Activated CD4-positive, alpha-beta memory T cell treated with anti-CD3 and anti-CD28 coated beads, Interleukin-2, amount 10 ng/mL, durations not matched to agents 7 days and 5 days (primary cell): Measurements from ENCODE around the gene AHI1. TPM values are rescaled to one million over a fixed set of nuclear protein-coding genes. Genes with fewer than 3 reads are reported as not detected.
"Not testable (repeated sequence)": the region's sequence is repeated elsewhere in the genome, so short reads cannot be mapped to it uniquely, and the experiment has no call there.

ENCODE experiments used
- CTCF ChIA-PET: fragments of 350-600 bp; sonication (Branson Sonifier 250); formaldehyde crosslinking; loops from one replicate; lab custom pipeline; 2021; ENCODE audit warnings: antibody characterized with exemption, inconsistent platforms; lab: Charles Lee
- POLR2A ChIA-PET: fragments of 350-600 bp; sonication (Branson Sonifier 250); formaldehyde crosslinking; loops from one replicate; lab custom pipeline; 2021; ENCODE audit warnings: antibody characterized with exemption; lab: Charles Lee
- DNase-seq: peaks from one replicate; pipeline ENCODE4 v3.0.0-alpha.2; 2020
- H3K27ac Mint-ChIP-seq: one replicate; pipeline ENCODE4 v1.8.0; 2021; ENCODE audit warnings: mild to moderate bottlenecking, mixed read lengths
- H3K27me3 Mint-ChIP-seq: one replicate; pipeline ENCODE4 v1.8.0; 2021; ENCODE audit warnings: mixed read lengths
- H3K36me3 Mint-ChIP-seq: one replicate; pipeline ENCODE4 v1.8.0; 2021; ENCODE audit warnings: low read depth, mixed read lengths
- H3K4me1 Mint-ChIP-seq: one replicate; pipeline ENCODE4 v1.8.0; 2021; ENCODE audit warnings: mixed read lengths
- H3K4me3 Mint-ChIP-seq: one replicate; pipeline ENCODE4 v1.8.0; 2021; ENCODE audit warnings: mild to moderate bottlenecking, mixed read lengths
- H3K9me3 Mint-ChIP-seq: one replicate; pipeline ENCODE4 v1.8.0; 2021; ENCODE audit warnings: mixed read lengths
- total RNA-seq, 2 experiments: library from RNA; stranded (reverse); gene quantifications; one replicate each; pipeline ENCODE4 v1.2.3, GENCODE V29; 2021

The AHI1 gene
- total RNA-seq, 2 experiments from 2014 or later, result 18.5 to 21.5 TPM

GRCh38 chr6:135503703-135504475 lies 6.3 kb upstream of the AHI1 start:
- Mint-ChIP-seq H3K4me1 (peaks cover 7% of the 10 kb centered on the region), H3K27me3 (peaks cover 3% of the 10 kb centered on the region), H3K4me3 (no peak overlapping the region), H3K27ac (no peak overlapping the region), H3K36me3 (no peaks in the 10 kb centered on the region), H3K9me3 (no peaks in the 10 kb centered on the region)
- no peak for DNase-seq
- POLR2A ChIA-PET, result no interaction called here
- CTCF ChIA-PET, result interaction anchor here (1.1 to 1.3 kb wide), 2 partner anchors 31 to 723 kb away, joined by 3 read pairs; no protein-coding TSS in a partner anchor

- peaks cover 16% of the 10 kb centered on the region for H3K4me1 Mint-ChIP-seq
- peaks cover 6% of the 10 kb centered on the region for H3K36me3 Mint-ChIP-seq
- H3K9me3 Mint-ChIP-seq, result no peaks in the 10 kb centered on the region
- H3K27me3 Mint-ChIP-seq, result peaks cover 3% of the 10 kb centered on the region
- no peak overlapping the region for H3K4me3 Mint-ChIP-seq
- H3K27ac Mint-ChIP-seq, result no peak overlapping the region
- ChIA-PET CTCF (interaction anchor here (1.7 to 2.5 kb wide), 2 partner anchors 410 to 727 kb away, joined by 3 to 7 read pairs; no protein-coding TSS in a partner anchor), POLR2A (interaction anchor here (1.2 to 2.5 kb wide), 4 partner anchors 28 to 791 kb away, joined by 3 to 10 read pairs (median 4); partner anchors contain the start of genes BCLAF1 and MTFR2)
- DNase-seq, result no peak
Observed at GRCh38 chr6:135499441-135500340, 2.2 kb upstream of the AHI1 start.

- peaks cover 3% of the 10 kb centered on the region for H3K27me3 Mint-ChIP-seq
- peaks cover 10% of the 10 kb centered on the region for H3K36me3 Mint-ChIP-seq
- DNase-seq, result peak; percentile 77
- POLR2A ChIA-PET, result interaction anchor here (1.0 to 2.5 kb wide), 10 partner anchors 21 to 791 kb away, joined by 3 to 49 read pairs (median 4); partner anchors contain the start of genes BCLAF1, HBS1L and MTFR2
- no peak overlapping the region for H3K4me3 Mint-ChIP-seq
- H3K27ac Mint-ChIP-seq, result no peak overlapping the region
- no peaks in the 10 kb centered on the region for H3K9me3 Mint-ChIP-seq
- H3K4me1 Mint-ChIP-seq, result peaks cover 16% of the 10 kb centered on the region
- CTCF ChIA-PET, result interaction anchor here (1.2 to 2.5 kb wide), 4 partner anchors 9 to 729 kb away, joined by 5 to 13 read pairs (median 6); no protein-coding TSS in a partner anchor
Observed at GRCh38 chr6:135498185-135498841, 773 bp upstream of the AHI1 start.

- Mint-ChIP-seq H3K4me3 (no peak overlapping the region), H3K36me3 (peaks cover 14% of the 10 kb centered on the region), H3K4me1 (peaks cover 16% of the 10 kb centered on the region), H3K27me3 (peaks cover 3% of the 10 kb centered on the region), H3K9me3 (no peaks in the 10 kb centered on the region), H3K27ac (no peak overlapping the region)
- DNase-seq, result no peak
- POLR2A ChIA-PET, result interaction anchor here (0.6 kb wide), 1 partner anchor 793 kb away, joined by 3 read pairs; the partner anchor contains the start of gene BCLAF1
- CTCF ChIA-PET, result no interaction called here
Observed at GRCh38 chr6:135496800-135497411, 634 bp downstream of the AHI1 start.

GRCh38 chr6:135493218-135493961 lies 4.2 kb downstream of the AHI1 start:
- Mint-ChIP-seq H3K4me1 (peaks cover 16% of the 10 kb centered on the region), H3K36me3 (peaks cover 40% of the 10 kb centered on the region), H3K27ac (no peak overlapping the region), H3K9me3 (no peaks in the 10 kb centered on the region), H3K4me3 (no peak overlapping the region), H3K27me3 (no peaks in the 10 kb centered on the region)
- POLR2A ChIA-PET, result no interaction called here
- no peak for DNase-seq
- CTCF ChIA-PET, result no interaction called here

- H3K27ac Mint-ChIP-seq, result no peak overlapping the region
- peaks cover 4% of the 10 kb centered on the region for H3K4me1 Mint-ChIP-seq
- peaks cover 58% of the 10 kb centered on the region for H3K36me3 Mint-ChIP-seq
- no peak overlapping the region for H3K4me3 Mint-ChIP-seq
- CTCF ChIA-PET, result no interaction called here
- no peaks in the 10 kb centered on the region for H3K27me3 Mint-ChIP-seq
- no peak for DNase-seq
- POLR2A ChIA-PET, result no interaction called here
- H3K9me3 Mint-ChIP-seq, result peaks cover 3% of the 10 kb centered on the region
Observed at GRCh38 chr6:135490381-135490780, 7.2 kb downstream of the AHI1 start.

GRCh38 chr6:135488023-135488422 lies 9.5 kb downstream of the AHI1 start:
- Mint-ChIP-seq H3K27ac (no peak overlapping the region), H3K27me3 (no peaks in the 10 kb centered on the region), H3K4me3 (no peak overlapping the region), H3K4me1 (no peaks in the 10 kb centered on the region), H3K9me3 (peaks cover 8% of the 10 kb centered on the region), H3K36me3 (peaks cover 60% of the 10 kb centered on the region)
- no peak for DNase-seq
- POLR2A ChIA-PET, result no interaction called here
- CTCF ChIA-PET, result no interaction called here

- CTCF ChIA-PET, POLR2A ChIA-PET: not testable (repeated sequence)
- H3K9me3 Mint-ChIP-seq, result peaks cover 34% of the 10 kb centered on the region
Observed at GRCh38 chr6:135483903-135484302, 13.6 kb downstream of the AHI1 start.

GRCh38 chr6:135481783-135482369 lies 15.7 kb downstream of the AHI1 start:
- POLR2A ChIA-PET, result interaction anchor here (0.5 kb wide), 1 partner anchor 119 kb away, joined by 3 read pairs; no protein-coding TSS in a partner anchor
- Mint-ChIP-seq H3K27me3 (no peaks in the 10 kb centered on the region), H3K36me3 (peaks cover 69% of the 10 kb centered on the region), H3K4me3 (no peak overlapping the region), H3K9me3 (peaks cover 40% of the 10 kb centered on the region), H3K27ac (no peak overlapping the region), H3K4me1 (no peaks in the 10 kb centered on the region)
- DNase-seq, result no peak
- CTCF ChIA-PET, result no interaction called here

More at GRCh38 chr6:135483903-135484302, 13.6 kb downstream of the AHI1 start:
- DNase-seq, H3K27ac Mint-ChIP-seq, H3K4me3 Mint-ChIP-seq, H3K27me3 Mint-ChIP-seq, H3K4me1 Mint-ChIP-seq: not testable (repeated sequence)
- peaks cover 66% of the 10 kb centered on the region for H3K36me3 Mint-ChIP-seq

GRCh38 chr6:135479601-135480000 lies 17.9 kb downstream of the AHI1 start:
- H3K27me3 Mint-ChIP-seq, result no peaks in the 10 kb centered on the region
- H3K4me3 Mint-ChIP-seq, result no peak overlapping the region
- CTCF ChIA-PET, result no interaction called here
- no peak overlapping the region for H3K27ac Mint-ChIP-seq
- H3K36me3 Mint-ChIP-seq, result peaks cover 63% of the 10 kb centered on the region
- POLR2A ChIA-PET, result no interaction called here
- no peaks in the 10 kb centered on the region for H3K4me1 Mint-ChIP-seq
- no peak for DNase-seq
- peaks cover 38% of the 10 kb centered on the region for H3K9me3 Mint-ChIP-seq

GRCh38 chr6:135478626-135479025 lies 18.9 kb downstream of the AHI1 start:
- Mint-ChIP-seq H3K27me3 (no peaks in the 10 kb centered on the region), H3K4me3 (no peak overlapping the region), H3K9me3 (peaks cover 34% of the 10 kb centered on the region), H3K27ac (no peak overlapping the region), H3K4me1 (no peaks in the 10 kb centered on the region), H3K36me3 (peaks cover 55% of the 10 kb centered on the region)
- CTCF ChIA-PET, result no interaction called here
- POLR2A ChIA-PET, result no interaction called here
- DNase-seq, result no peak
